Measurements from ENCODE around the gene FAM199X.

DNA sequence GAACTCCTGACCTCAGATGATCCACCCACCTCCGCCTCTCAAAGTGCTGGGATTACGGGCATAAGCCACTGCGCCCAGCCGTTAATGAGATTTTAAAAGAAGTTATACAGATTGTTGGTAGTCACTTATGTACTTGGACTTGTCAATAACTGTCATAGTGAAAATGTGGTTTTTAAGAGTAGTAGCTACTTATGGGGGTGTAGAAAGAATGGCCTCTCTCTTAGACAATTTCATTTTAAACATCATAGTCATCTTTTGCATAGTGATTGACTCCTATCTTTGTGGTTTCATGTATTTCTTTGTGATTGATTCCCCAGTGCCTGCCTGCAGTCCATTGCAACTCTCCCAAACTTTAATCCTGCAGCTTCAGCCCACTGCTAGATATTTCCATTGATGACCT lies 17.4 kb downstream of the FAM199X start:
- no peak for TF ChIP-seq POLR2A (IDR thresholded peaks at IDR 0.05; ENCODE audit: low read length)
- TF ChIP-seq GATA1 (IDR thresholded peaks at IDR 0.05; ENCODE audit: low read depth, low read length) = no peak

Data from erythroblast (primary cell).